T-helper 22 cell (primary cell): ENCODE measurements around the gene AKNA.
"Not testable (repeated sequence)": the region's sequence is repeated elsewhere in the genome, so short reads cannot be mapped to it uniquely, and the experiment has no call there.

Experiments used
- DNase-seq: peaks from one replicate; pipeline ENCODE4 v3.0.0-alpha.2; 2020; ENCODE audit warnings: low read depth

Gene AKNA

DNA sequence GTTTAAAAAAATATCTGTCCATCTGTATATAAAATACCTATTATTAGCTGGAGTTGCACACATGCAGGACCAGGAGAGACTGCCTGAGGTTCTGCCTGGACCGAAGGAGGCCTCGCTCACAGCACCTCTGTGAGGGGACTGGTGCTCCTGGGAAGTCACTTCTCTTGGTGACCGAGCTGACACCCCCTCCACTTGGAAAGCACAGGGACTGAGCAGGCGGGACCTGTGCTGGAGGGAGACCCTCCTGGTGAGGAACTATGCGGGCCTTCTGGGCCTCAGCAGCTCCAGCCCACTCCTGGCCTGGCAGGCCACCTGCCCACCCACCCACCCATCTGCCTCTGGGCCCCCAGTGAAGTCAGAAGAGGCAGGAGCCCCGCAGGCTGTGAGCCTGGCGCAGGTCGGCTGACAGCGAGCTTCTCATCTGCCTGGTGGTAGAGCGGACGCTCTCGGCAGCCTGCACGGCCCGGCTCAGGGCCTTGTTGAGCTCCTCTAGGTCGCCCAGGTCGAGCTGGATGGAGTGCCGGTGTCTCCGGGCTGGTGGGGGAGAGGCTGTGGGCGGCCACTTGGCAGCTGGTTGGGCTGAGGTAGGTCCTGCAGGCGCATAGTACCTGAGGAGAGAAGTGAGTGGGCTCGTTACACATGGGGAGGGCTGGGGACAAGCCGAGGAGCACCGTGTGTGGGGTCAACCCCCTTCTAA, 50.9 kb downstream of the AKNA start:
- DNase-seq, result no peak

DNA sequence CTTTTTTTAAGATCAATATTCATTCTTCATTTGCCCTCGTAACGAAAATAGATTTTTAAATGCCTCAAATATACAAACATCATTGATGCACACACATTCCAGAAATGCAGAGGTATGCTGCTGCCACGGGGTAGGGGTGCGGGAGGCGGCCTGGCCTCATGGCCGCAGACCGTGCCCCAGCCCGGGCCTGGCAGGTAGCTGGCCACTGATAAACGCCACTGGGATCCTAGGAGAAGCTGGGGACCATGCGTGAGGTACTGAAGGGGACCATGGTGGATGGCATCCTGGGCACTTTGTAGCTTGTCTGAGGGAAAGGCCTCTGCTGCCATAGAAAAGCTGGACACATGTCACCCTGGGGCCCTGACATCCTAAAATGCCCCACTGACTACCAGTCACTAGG, 51.6 kb downstream of the AKNA start:
- DNase-seq, result no peak

DNA sequence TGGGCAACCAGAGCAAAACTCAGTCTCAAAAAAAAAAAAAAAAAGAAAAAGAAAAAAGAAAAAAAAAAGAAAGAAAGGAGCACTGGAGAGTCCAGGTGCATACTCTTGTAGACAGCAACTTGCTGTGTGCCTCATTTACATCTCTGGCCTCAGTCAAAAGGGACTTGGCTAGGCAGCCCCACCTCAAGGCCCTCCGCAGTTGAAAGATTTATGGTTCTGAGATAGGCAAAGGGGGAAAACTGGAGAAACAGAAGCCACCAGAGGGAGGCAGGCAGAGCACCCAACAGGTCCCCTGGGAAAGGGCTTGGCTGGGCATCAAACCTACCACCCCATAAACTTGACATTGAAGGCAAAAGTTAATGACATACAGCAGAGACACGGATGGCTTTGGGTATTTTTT, 52.0 kb downstream of the AKNA start:
- DNase-seq, result no peak

- no peak for DNase-seq
Observed at GRCh38 chr9:114334490-114334889, 53.3 kb downstream of the AKNA start.

- not testable (repeated sequence) for DNase-seq
Observed at GRCh38 chr9:114333718-114334117, 54.1 kb downstream of the AKNA start.

GRCh38 chr9:114332474-114333040, 55.2 kb downstream of the AKNA start:
- DNase-seq, result not testable (repeated sequence)

DNA sequence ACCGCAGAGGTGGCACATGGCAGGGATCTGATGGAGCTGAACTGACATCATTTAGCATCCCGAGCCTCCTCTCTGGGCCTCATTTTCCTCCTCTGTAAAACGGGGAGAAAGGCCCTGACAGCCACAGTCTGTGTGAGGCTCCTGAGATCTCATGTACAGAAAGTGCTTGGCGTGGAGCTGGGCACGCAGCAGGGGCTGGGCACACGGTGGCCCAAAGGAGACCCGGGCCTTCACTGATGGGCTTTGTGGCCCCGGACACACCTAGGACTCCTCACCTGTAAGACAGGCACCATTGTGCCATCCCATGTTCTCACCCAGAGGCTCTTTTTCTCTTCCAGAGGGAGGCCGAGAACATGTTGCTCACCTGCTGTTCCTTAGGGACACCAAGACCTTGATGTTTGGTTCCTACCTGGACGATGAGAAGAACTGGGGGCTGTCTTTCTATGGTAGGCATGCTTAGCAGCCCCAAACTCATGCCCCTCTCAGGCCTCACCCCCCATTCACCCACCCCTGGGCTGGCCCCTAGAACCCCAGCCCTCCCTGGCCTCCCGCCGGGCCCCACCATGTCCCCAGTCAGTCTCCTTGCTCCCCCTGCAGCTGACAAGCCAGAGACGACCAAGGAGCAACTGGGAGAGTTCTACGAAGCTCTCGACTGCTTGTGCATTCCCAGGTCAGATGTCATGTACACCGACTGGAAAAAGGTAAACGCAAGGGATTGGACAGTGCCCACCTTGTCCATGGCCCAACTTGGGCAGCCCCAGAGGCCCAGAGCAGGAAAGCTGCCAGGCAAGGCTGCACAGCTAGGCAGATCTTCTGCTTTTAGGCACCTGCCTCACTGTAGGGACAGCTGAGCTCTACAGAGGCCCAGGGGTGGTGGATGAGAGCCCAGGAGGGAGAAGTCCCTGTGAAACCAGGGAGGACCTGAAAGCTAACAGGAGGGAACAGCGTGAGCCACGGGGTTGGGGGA, 56.3 kb downstream of the AKNA start:
- DNase-seq, result not testable (repeated sequence)

- DNase-seq, result no peak
Observed at GRCh38 chr9:114330636-114331035, 57.1 kb downstream of the AKNA start.

DNA sequence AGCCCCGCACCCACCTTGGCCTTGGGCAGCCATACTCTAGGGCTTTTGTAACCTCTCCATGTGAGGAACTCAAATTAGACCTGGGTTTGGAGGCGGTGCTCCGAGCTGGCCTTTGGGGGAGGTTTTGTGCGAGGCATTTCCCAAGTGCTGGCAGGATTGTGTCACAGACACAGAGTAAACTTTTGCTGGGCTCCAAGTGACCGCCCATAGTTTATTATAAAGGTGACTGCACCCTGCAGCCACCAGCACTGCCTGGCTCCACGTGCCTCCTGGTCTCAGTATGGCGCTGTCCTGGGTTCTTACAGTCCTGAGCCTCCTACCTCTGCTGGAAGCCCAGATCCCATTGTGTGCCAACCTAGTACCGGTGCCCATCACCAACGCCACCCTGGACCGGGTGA, 58.2 kb downstream of the AKNA start, which contains the start of gene ORM2:
ORM2 (plus strand) TSS at position 245 of the 398 bp plus-strand sequence; CDS start at position 281, 36 bp downstream.
- not testable (repeated sequence) for DNase-seq

- DNase-seq, result not testable (repeated sequence)
Observed at GRCh38 chr9:114328937-114329624, 58.7 kb downstream of the AKNA start.

GRCh38 chr9:114328357-114328820, 59.4 kb downstream of the AKNA start:
- not testable (repeated sequence) for DNase-seq

DNA sequence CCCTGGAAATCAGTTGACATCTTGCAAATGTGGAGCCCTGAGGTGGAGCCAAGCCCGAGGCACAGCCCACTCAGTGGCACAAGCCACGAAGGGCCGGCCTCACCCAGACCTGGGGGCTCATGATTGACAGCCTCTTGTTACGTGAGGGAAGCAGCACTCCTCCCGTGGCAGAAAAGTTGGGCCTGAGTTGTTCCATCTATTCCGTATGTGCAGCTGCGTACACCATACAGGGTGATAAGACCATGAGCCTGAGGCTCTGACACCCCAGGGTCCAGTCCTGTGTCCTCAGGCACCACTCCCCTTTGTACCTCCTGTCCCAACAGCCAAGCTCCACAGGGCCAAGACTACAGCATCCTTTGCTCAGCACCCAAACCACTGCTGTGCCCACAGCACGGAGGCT, 60.0 kb downstream of the AKNA start:
- DNase-seq, result no peak

DNA sequence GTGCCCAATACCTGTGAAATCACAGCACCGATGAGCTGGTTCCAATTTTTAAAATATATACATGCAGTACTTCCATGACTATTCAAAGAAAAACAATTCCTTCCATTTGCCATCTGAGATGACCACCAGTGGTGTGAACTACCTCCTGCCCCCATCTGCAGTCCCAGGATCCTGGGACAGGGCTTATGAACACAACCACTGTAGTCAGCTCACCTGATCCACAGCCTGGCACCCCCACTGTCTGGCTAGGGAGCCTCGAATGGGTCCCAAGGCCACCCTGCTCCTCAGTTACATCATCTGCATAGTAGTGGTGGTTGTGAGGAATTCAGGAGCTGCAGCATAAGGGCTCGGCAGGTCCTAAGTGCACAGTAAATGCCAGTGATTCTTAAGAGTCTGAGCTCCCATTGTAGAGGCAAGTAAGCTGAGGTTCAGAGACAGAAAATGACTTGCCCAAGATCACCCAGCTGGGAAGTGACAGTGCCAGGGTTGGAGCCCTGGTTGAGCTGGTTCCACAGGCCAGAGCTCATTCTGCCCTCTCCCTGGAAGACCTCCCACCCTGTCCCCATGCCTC, 62.0 kb downstream of the AKNA start:
- DNase-seq, result not testable (repeated sequence)

GRCh38 chr9:114324965-114325364, 62.8 kb downstream of the AKNA start:
- DNase-seq, result not testable (repeated sequence)

DNA sequence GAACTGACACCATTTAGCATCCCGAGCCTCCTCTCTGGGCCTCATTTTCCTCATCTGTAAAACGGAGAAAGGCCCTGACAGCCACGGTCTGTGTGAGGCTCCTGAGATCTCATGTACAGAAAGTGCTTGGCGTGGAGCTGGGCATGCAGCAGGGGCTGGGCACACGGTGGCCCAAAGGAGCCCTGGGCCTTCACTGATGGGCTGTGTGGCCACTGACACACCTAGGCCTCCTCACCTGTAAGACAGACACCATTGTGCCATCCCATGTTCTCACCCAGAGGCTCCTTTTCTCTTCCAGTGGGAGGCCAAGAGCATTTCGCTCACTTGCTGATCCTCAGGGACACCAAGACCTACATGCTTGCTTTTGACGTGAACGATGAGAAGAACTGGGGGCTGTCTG, 63.3 kb downstream of the AKNA start:
- DNase-seq, result no peak

GRCh38 chr9:114323849-114324248, 63.9 kb downstream of the AKNA start:
- DNase-seq, result not testable (repeated sequence)

- DNase-seq, result not testable (repeated sequence)
Observed at GRCh38 chr9:114322831-114323531, 64.8 kb downstream of the AKNA start, which contains the start of gene ORM1. TSS of gene ORM1 (plus strand) at chr9:114323098. CDS start at chr9:114323134, 36 bp downstream.

GRCh38 chr9:114322160-114322818, 65.5 kb downstream of the AKNA start:
- DNase-seq, result not testable (repeated sequence)

DNA sequence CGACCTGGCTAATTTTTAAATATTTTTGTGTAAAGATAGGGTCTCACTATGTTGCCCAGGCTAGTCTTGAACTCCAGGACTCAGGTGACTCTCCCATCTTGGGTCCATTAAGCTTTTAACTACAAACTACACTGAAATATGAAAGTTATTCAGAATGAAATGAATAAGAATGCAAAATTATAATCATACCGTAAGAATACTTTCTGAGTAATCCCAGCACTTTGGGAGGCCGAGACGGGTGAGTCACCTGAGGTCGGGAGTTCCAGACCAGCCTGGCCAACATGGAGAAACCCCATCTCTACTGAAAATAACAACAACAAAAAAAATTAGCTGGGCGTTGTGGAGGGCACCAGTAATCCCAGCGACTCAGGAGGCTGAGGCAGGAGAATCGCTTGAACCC, 66.0 kb downstream of the AKNA start:
- no peak for DNase-seq

DNA sequence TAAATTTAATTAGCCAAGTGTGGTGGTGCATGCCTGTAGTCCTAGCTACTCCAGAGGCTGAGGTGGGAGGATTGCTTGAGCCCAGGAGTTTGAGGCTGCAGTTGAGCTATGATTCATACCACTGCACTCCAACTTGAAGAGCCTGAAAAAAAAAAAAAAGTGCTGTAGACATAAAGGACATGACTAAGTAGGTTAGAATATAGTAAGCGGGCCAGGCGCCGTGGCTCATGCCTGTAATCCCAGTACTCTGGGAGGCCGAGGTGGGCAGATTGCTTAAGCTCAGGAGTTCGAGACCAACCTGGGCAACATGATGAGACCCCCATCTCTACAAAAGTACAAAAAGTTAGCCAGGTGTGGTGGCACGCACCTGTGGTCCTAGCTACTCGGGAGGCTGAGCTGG, 67.1 kb downstream of the AKNA start:
- DNase-seq, result not testable (repeated sequence)
